Cardiac muscle cell (in vitro differentiated cells and primary cell): ENCODE results near the gene SMIM29. TPM values are rescaled to one million over a fixed set of nuclear protein-coding genes. Genes with fewer than 3 reads are reported as not detected.
A peak's percentile ranks its signal among the peaks of the same experiment; 100 is the strongest.

Experiments
- DNase-seq, 2 donors: peaks; one replicate each; pipeline versions ENCODE4 v3.0.0 to v3.0.0-alpha.2; 2010 to 2017; ENCODE audit warnings: low read depth in 1 of 2, low spot score in 1 of 2
- H3K27ac ChIP-seq: fragments of 200-600 bp; sonication (generic); 2 replicates; pipeline ENCODE4 v1.5.1; 2016
- H3K27me3 ChIP-seq: fragments of 200-600 bp; sonication (generic); 2 replicates; pipeline ENCODE4 v1.6.0; 2016; ENCODE audit warnings: control low read depth
- H3K36me3 ChIP-seq: fragments of 200-600 bp; sonication (generic); 2 replicates; pipeline ENCODE4 v1.5.1; 2016; ENCODE audit warnings: control low read depth
- H3K4me1 ChIP-seq: fragments of 200-600 bp; sonication (generic); 2 replicates; pipeline ENCODE4 v1.8.1; 2017; ENCODE audit warnings: low read depth, mild to moderate bottlenecking, mixed run types
- H3K4me3 ChIP-seq: fragments of 200-600 bp; sonication (generic); 2 replicates; pipeline ENCODE4 v1.5.1; 2016; ENCODE audit warnings: mild to moderate bottlenecking
- H3K9me3 ChIP-seq: fragments of 200-600 bp; sonication (generic); 2 replicates; pipeline ENCODE4 v1.5.1; 2017; ENCODE audit warnings: low read depth, mild to moderate bottlenecking, control low read depth
- polyA plus RNA-seq: library from polyadenylated mRNA; unstranded; fragments of >200 nt; fragmentation: Nextera tagmentation; extraction: Ambion mirVana; gene quantifications from 2 replicates; pipeline ENCODE4 v1.2.1, GENCODE V29; 2016
- total RNA-seq: library from RNA; depleted of rRNA; stranded (reverse); fragments of >200 nt; gene quantifications from 2 replicates; pipeline ENCODE4 v1.2.3, GENCODE V29; 2016
- TF ChIP-seq, protein P1 (sequence below): IDR thresholded peaks from 2 replicates; pipeline ENCODE4 v1.5.1; 2012; ENCODE audit warnings: low read depth, mild to moderate bottlenecking, low read length

SMIM29 gene
- total and polyA plus RNA-seq, 2 experiments from 2014 or later: 13.4 to 14.7 TPM

DNA sequence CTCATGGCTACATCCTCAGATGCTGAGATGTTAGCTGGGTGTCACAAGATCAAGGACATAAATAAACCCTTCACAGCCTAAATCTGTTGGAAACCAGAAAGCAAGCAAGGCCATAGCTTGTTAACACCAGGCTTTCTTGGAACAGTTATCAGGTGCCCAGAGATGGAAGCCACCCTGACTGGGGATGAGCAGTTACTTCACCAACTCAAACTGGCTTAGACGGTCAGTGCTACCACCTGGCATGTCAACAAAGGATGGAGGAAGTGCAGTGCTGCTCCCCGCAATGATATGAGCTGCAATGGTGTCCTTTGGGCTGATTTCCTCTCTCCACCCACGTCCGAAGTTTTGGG, 28.9 kb upstream of the SMIM29 start:
- H3K36me3 ChIP-seq: peaks cover 4% of the 10 kb centered on the region
- no peak overlapping the region for H3K27ac ChIP-seq
- H3K9me3 ChIP-seq: no peaks in the 10 kb centered on the region
- DNase-seq: no peak
- H3K4me1 ChIP-seq: peaks cover 9% of the 10 kb centered on the region
- H3K4me3 ChIP-seq: no peak overlapping the region
- TF ChIP-seq, protein P1, sequence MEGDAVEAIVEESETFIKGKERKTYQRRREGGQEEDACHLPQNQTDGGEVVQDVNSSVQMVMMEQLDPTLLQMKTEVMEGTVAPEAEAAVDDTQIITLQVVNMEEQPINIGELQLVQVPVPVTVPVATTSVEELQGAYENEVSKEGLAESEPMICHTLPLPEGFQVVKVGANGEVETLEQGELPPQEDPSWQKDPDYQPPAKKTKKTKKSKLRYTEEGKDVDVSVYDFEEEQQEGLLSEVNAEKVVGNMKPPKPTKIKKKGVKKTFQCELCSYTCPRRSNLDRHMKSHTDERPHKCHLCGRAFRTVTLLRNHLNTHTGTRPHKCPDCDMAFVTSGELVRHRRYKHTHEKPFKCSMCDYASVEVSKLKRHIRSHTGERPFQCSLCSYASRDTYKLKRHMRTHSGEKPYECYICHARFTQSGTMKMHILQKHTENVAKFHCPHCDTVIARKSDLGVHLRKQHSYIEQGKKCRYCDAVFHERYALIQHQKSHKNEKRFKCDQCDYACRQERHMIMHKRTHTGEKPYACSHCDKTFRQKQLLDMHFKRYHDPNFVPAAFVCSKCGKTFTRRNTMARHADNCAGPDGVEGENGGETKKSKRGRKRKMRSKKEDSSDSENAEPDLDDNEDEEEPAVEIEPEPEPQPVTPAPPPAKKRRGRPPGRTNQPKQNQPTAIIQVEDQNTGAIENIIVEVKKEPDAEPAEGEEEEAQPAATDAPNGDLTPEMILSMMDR: no peak
- H3K27me3 ChIP-seq: no peaks in the 10 kb centered on the region

DNA sequence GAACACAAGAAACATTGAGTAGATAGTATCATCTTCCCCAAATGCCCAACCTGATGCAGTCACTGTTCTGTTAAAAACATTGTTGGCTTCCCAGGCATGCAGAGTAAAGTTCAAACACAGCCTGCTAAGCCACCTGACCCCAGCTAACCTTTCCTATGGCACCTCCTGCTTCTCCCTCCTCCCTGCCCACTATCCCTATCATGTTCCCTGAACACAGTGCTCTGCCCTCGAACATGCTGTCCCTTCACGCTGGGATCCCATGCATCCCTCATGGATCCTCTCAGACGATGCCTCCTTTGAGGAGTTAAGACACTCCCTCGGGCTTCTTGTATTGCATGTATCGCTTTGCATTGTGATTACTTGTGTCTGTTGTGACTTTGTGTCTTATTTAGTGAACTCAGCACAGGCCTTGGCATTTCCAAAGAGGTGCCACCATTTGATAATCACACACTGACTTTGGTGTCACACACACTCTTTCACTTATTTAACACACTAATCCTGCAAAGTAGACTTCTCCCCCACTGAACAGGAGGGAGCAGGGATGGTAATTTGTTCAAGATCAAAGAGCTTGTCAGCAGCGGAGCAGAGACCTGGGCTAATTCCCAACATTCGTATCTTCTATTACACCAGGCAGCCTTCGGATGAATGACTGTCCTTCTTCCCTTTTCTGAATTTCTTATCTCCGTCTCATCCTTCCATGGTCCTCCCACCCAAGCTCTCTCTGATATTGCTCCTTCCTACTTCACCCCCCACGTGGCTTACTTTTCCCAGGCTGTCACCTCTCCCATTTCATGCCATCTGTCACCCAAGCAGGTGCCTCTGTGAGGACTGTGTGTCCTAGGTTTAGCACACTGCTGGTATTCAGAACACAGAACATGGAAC, 28.3 kb upstream of the SMIM29 start:
- no peak for DNase-seq
- Histone ChIP-seq H3K4me1 (peaks cover 9% of the 10 kb centered on the region), H3K27ac (peak overlapping the region; percentile 10), H3K36me3 (peaks cover 4% of the 10 kb centered on the region), H3K9me3 (no peaks in the 10 kb centered on the region), H3K27me3 (no peaks in the 10 kb centered on the region), H3K4me3 (no peak overlapping the region)
- TF ChIP-seq, protein P1: no peak

DNA sequence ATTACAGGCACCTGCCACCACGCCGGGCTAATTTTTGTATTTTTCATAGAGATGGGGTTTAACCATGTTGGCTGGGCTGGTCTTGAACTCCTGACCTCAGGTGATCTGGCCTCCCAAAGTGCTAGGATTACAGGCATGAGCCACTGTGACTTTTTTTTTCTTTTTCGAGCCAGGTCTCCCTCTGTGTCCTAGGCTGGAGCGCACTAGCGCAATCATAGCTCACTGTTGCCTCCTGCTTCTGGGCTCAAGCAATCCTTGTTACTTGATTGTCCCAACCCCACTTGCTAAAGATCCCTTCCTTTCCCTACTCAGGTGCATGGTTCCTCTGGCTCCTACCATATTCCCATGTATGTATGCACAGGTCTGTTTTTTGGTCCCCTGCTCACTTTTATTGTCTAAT, 27.4 kb upstream of the SMIM29 start:
- TF ChIP-seq, protein P1: no peak
- Histone ChIP-seq H3K36me3 (peaks cover 4% of the 10 kb centered on the region), H3K4me3 (no peak overlapping the region), H3K9me3 (no peaks in the 10 kb centered on the region), H3K27me3 (no peaks in the 10 kb centered on the region), H3K4me1 (peaks cover 9% of the 10 kb centered on the region), H3K27ac (peak overlapping the region; percentile 10)
- no peak for DNase-seq

DNA sequence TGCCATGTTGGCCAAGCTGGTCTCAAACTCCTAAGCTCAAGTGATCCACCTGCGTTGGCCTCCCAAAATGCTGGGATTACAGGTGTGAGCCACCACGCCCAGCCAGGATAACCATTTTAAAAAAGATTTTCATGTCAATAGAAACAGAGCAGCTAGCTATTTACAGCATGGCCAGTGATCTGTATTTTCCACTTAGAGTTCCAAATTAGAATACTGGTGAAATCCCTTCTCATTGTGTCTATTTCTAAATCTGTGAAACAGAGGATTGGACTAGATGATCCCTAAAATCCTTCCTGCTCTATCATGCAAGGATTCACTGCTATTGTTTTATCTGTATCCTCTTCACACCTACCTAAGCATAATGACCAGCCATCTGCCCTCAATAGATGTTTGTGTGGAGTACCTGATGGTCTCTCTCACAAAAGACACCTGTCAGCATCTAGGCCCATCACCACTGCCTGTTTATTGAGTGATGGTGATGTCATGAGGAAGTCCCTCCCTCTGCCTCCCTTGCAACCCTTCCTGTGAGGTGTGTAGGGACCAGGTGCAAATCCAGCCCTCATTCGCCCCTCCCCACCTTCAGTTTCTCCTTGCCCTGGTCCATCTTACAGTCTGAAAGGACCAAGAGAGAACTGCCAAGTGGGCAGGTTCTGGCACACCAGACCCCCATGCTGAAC, 26.5 kb upstream of the SMIM29 start:
- no peaks in the 10 kb centered on the region for H3K27me3 ChIP-seq
- H3K4me3 ChIP-seq: no peak overlapping the region
- no peak for DNase-seq
- no peaks in the 10 kb centered on the region for H3K9me3 ChIP-seq
- no peak overlapping the region for H3K27ac ChIP-seq
- peaks cover 4% of the 10 kb centered on the region for H3K36me3 ChIP-seq
- TF ChIP-seq, protein P1: no peak
- H3K4me1 ChIP-seq: peaks cover 9% of the 10 kb centered on the region

DNA sequence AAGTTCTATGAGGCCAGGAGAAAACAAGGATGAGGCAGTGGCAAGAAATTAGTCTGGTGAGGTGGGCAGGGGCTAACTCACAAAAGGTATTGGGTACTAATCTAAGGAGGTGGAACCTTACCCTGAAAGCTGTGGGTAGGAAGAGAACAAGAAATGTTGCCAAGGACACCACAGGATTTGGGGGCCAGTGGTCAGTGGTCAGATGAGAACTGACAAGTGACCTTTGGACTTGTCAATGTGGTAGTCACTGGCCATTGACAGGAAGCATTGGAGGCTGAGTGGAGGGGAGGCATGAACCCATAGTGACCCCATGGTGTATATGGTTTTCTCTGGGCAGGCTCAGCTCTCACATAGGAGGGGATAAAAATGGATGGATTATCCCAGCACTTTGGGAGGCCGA, 25.3 kb upstream of the SMIM29 start:
- H3K36me3 ChIP-seq: no peaks in the 10 kb centered on the region
- H3K4me1 ChIP-seq: peaks cover 9% of the 10 kb centered on the region
- H3K4me3 ChIP-seq: no peak overlapping the region
- TF ChIP-seq, protein P1: no peak
- no peaks in the 10 kb centered on the region for H3K27me3 ChIP-seq
- no peaks in the 10 kb centered on the region for H3K9me3 ChIP-seq
- no peak overlapping the region for H3K27ac ChIP-seq
- DNase-seq: no peak
